ENCODE measurements around the gene LCP2.

Gene LCP2

DNA sequence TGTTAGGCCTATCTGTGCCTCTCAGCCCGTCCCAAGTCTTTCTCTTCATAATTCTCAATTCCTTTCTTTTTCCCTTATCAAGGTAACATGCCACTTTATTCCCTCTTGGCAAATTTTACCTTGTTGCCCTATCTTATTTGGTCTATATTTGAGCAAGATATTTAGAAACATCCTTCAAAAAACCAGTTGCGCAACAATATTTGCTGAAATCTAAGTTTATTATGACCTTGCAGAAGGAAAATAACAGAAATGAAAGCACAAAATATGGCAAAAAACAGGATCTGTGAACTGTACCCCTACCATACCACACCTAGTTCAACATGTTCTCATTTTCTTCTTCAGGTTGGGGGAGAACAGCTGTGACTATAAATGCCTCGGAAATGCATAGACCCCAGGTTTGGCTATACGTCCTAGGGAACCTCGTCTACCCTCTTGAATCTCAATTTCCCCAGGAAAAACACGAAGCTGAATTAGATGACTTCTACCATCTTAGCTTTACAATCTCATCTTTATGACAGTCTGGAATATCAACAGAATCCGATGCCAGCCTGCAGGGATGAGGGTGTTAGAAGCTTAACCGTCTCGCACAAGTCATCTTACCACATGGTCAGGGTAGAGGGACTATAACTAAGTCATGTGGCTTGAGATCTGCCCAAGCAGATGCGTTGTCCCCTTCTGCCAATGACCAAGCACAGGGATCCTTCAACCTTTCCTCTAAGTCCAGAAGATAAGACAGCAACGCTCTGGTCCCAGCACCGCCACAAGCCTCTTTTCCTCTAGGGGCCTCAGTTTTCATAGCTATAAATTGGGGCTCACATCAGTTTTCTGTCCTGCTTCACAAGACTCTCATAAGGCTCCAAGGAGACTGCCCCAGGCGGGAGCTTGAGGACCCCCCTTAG, 1.3 kb downstream of the LCP2 start:
- DNase-seq (ENCODE audit: low read depth), result no peak

DNA sequence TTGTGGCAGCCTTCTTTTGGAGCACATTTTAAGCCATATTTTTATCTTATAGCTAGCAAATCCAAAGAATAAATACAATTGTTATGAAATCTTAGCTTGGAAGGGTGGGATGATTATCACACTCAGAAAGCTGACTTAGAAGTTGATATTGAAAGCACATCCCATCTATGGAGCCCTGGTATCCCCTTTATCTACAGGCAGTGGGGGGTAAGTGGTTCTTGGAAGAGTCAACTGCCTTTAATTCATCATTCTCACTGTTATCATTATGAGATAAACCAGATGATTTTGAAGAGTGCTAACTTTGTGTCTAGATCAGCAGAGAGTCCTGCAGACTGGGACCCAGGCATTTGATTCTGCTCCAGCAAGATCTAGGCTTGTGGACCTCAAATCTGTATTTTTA, 3.0 kb downstream of the LCP2 start:
- DNase-seq (ENCODE audit: low read depth), result no peak

- DNase-seq (ENCODE audit: low read depth), result no peak
Observed at GRCh38 chr5:170294057-170294456, 3.5 kb downstream of the LCP2 start.

GRCh38 chr5:170293273-170293672, 4.3 kb downstream of the LCP2 start:
- DNase-seq (ENCODE audit: low read depth), result no peak

DNA sequence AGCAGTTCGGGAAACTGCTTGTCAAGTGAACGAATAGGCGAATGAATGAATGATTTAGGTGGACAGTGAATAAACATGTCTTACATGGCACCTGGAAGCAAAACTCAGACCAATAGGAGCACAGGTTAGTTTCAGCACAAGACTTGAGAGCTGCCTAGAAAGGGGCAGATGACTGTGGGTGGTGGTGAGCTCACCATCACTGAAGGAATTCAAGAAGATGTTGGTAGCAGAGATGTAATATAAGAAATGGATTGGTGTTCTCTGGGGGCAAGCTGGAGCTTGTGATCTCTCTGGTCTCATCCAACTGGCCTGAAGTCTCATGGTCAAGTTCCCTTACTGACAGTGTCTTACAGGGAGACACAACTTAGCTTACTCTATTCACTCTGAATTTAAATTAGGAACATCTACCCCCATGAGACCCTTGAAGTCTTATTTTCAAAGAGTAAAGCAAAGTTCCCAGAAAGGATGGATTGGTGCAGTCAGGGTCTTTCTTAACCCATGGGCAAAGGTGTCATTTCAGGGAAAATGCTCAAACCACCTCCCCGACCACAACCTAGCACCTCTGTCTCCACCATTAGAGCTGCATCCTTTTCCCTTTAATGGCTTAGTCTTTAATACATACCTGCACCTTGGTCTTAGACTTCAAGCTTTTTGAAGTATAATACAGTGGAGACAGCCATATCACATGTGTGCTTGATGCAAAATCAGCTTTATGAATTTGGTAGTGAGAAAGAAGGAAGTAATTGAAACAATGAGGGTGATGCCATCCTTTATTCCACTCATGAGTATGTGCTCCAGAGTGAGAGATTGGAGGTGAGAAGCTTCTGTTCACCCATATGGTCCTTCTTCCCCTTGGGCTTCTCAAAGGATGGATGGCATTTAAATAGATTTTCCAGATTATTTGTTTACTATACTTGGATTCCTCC, 5.1 kb downstream of the LCP2 start:
- DNase-seq (ENCODE audit: low read depth), result no peak

GRCh38 chr5:170290498-170290897, 7.1 kb downstream of the LCP2 start:
- DNase-seq (ENCODE audit: low read depth), result no peak

DNA sequence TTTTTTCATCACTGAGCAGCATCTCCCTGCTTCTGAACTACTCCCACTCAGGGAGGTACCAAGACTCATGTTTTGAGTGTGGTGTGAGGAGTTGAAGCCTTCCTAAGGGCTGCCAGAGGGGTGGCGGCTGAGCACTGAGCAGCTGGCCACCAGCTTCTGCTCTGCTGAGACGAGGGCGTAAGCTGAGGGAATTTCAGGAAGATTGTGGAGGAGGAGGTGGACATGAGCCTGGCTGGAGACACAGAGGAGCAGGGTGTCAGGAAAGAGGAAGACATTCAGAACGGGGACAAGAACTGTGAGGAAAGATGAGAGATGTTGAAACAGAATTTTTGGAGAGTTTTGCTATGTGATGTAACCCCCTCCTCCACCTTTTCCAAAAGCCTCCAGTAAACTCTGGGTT, 7.8 kb downstream of the LCP2 start:
- DNase-seq (ENCODE audit: low read depth), result no peak

- no peak for DNase-seq (ENCODE audit: low read depth)
Observed at GRCh38 chr5:170289121-170289520, 8.5 kb downstream of the LCP2 start.

DNA sequence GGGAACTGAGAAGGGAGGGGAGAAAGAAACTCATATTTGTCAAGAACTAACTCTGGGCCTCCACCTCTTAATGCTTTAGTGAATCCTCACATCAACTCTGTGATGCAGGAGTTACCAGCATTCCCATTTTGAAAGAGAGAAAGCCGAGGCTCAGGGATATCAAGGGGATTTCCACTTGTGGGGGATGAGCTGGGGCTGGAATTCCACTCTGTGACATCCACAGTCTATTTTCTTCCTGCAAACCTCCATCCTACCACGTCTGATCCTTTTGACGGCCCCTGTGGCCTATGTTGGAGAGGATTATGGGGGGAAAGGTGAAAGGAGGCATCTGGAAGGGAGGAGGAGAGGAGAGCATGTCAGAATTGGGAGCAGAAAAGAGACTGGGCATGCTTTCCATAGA, 9.0 kb downstream of the LCP2 start:
- DNase-seq (ENCODE audit: low read depth), result no peak

GRCh38 chr5:170288151-170288550, 9.4 kb downstream of the LCP2 start:
- DNase-seq (ENCODE audit: low read depth), result no peak

DNA sequence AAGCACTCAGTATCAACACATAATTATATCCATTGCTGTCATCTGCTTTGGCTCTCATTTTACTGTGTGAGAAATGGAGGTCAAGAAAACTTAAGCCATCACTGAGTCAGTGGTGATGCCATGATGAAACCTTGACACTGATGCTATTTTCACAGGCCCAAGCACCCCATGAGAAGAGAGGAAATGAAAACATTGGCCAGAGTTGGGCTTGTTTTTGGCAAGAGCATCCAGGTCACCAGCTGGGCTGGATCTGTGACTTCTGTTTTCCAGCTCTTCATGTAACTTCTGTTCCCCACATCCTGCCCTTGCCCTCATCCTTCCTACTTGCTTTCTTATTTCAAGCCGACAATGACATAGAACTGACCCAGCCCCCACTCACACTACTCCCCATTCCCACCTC, 10.0 kb downstream of the LCP2 start:
- DNase-seq (ENCODE audit: low read depth), result no peak

DNA sequence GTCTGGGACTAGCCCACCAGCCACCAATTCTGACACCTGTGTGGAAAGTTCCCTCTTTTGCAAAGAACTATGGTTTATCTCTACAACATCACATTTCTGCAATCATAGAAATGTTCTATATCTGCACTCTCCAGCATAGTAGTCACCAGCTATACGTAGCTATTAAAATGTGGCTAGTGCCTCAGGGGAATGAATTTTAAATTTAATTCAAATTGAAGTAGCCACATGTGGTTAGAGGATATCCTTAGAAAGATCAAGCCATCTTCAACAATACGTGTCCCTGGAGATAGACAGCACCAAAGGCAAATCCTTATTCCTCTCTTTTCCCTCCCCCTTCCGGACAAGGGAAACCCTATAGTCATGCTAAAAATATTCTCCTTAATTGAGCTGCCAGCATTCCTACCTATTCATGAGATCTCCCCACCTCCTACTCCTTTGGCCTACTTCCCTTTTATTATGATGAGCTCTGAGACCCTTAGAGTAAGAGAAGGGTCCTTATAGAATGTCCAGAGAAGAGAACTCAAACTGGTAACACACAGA, 11.1 kb downstream of the LCP2 start:
- no peak for DNase-seq (ENCODE audit: low read depth)

GRCh38 chr5:170285181-170285580, 12.4 kb downstream of the LCP2 start:
- no peak for DNase-seq (ENCODE audit: low read depth)

- DNase-seq (ENCODE audit: low read depth), result no peak
Observed at GRCh38 chr5:170284231-170284630, 13.3 kb downstream of the LCP2 start.

GRCh38 chr5:170283296-170283695, 14.3 kb downstream of the LCP2 start:
- DNase-seq (ENCODE audit: low read depth), result no peak

GRCh38 chr5:170280011-170280493, 17.5 kb downstream of the LCP2 start:
- DNase-seq (ENCODE audit: low read depth), result no peak

GRCh38 chr5:170279459-170279817, 18.1 kb downstream of the LCP2 start:
- no peak for DNase-seq (ENCODE audit: low read depth)

GRCh38 chr5:170278611-170279458, 18.7 kb downstream of the LCP2 start:
- DNase-seq (ENCODE audit: low read depth), result no peak

DNA sequence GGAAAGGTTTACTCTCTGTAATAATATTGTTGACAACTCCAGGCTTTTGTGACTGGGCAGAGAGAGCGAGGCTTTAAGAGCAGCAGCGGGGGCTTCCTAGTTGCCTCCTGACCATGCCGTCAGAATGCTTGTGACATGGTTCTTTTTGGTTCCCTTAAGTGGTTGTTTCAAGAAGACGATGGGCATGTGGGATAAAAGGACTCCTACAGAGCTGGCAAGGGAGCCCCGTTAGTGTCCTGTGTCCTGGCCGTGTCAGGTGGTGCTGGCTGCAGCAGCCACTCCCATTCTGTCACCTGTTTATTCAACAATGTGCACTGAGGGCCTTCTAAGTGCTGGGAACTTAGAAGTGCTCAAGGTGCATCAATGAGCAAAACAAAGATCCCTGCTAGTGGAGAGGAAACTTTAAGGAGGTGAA, 19.7 kb downstream of the LCP2 start:
- DNase-seq (ENCODE audit: low read depth), result no peak

DNA sequence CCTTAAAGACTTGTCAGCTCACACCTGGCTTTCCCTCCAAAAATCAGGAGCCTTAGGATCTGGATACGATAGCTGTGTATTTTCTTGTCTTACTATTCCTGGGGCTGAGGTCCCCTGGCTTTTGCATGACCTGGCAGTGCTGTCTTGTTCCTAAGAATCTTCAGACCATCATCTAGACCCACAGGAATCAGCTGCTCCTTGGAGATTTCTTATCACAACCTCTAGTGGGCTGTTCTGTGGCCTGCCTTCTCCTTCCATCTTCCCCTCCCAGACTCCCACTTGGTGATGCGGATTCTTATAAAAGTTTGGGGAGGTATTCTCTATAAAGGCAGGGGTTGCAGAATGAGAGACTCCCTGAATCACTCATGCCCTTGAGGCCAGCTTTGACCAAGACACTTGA, 21.4 kb downstream of the LCP2 start:
- no peak for DNase-seq (ENCODE audit: low read depth)

DNA sequence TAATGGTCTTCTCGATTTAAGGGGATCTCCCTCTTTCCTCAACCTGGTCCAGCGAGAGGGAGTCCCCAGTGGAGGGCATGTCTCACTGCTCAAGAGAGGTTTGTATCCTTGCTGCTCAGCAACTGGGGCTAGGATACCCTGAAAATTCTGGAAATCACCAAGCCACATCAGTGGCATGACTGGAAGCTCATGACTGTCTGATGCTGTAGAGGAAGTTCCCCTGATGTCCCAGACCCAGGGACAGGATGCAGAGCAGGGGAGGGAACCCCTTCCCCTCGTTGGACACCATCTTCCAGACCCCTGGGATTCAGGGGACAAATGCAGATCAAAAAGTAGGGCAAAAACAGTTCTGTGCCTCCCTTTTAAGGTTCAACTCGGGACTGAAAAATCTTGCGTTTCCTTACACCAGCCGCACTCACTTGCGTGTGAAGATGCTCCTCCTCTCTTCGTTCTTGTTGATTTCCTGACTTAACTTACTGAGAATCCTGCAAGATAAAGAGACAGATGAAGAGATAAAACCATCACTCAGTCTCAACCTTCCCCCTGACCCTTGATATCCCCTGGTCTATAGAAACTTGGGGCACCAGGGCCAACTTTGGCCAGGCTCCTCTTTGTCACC, 22.1 kb downstream of the LCP2 start:
- no peak for DNase-seq (ENCODE audit: low read depth)
